ENCODE measurements around the gene KPNA3.
"Not testable (repeated sequence)": the region's sequence is repeated elsewhere in the genome, so short reads cannot be mapped to it uniquely, and the experiment has no call there.

Gene KPNA3

GRCh38 chr13:49740870-49741269, 51.6 kb downstream of the KPNA3 start:
- no peak for DNase-seq

DNA sequence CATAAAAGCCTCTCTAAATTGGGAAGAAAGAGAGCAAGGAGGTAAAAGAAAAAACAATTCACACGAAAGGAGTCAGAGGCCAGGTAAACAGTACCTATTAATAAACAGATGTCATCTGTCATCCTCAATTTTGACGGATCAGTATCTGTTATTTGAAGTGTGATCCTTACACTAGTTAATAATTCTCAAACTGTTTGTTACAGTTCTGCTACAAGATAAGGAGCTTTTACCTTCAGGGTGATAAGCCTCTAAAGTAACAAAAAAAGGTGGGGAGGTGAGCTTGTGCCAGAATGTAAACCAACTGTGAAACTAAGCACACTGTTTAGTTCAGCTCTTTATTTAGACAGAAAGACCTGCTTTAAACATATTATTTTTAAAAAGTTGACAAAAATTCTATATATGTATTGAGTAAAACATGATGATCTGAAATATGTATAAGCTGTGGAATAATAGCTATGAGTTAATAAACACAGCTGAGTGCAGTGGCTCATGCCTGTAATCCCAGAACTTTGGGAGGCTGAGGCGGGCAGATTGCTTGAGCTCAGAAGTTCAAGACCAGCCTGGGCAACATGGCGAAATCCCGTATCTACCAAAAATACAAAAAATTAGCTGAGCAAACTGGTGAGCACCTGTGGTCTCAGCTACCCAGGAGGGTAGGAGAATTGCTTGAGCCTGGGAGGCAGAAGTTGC, 52.8 kb downstream of the KPNA3 start:
- DNase-seq = no peak

DNA sequence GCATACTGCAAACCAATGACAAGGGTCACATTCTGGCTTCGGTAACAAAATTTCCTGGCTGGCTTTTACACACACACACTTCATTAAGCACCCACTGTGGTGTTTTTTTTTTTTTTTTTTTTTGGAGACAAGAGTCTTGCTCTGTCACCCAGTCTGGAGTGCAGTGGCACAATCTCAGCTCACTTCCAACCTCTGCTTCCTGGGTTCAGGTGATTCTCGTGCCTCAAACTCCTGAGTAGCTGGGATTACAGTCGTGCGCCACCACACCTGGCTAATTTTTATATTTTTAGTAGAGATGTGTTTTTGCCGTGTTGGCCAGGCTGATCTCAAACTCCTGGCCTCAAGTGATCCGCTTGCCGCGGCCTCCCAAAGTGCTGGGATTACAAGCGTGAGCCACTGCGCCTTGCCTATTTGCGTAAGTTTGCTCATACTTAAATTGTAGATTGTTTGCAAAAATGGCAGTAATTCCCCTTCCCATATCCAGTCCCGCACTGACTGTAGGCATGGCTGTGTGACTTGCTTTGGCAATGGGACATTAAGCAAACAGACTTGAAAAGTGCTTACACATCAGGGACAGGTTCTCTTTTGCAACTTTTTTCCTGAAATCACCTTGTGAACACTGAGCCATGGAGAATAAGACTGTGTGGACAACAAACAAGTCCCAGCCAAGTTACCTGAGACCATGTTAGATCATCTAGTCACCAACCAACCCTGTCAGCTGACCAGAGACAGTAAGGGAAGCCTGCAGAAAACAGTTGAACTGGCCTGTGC, 59.1 kb downstream of the KPNA3 start:
- no peak for DNase-seq

DNA sequence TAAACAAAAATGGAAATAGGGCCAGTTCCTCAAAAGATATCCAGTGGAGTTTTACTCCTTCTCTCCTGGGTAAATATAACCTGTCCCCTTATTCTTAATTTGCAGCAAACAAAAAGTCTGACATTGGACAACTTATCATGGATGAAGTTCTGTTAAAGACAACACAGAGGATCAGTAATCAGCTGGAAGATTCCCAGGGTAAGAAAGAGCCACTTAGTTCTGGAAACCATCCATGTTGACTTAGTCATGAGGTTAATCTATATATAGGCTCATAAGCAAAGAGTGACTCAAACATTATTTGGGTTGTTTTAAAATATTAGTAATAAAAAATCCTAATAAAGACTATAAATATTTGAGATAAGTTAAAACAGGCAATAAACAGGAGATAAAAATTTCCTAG, 60.7 kb downstream of the KPNA3 start:
- no peak for DNase-seq

DNA sequence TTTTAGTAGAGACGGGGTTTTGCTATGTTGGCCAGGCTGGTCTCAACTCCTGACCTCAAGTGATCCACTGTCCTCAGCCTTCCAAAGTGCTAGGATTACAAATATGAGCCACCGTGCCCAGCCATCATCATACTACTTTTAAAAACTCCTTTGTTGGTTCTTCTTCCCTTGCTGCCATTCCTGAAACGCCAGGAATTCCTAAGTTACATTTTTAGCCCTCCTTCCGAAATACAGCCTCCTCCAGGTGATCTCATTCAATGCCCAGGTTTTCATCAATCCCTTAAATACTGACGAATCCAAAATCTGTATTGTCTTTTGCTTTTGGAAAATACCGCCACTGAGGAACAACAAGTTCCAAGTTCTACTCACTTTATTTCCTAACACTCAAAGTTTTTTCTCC, 75.9 kb downstream of the KPNA3 start:
- no peak for DNase-seq

DNA sequence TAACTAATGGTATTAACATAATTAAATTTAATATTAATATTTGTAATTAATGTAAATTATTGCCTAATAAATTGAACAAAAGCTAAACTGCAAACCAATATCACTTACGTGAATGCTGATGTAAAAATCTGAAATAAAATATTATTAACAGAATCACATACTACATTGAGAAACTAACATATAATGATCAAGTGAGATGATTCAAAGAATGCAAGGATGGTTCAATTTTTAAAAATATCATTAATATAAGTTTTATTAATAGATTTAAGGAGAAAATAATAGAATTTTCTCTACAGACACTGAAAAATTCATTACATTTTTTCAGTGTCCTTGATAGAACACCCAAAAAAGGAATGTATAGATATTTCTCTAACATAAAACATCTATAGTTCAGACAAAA, 77.7 kb downstream of the KPNA3 start:
- no peak for DNase-seq

GRCh38 chr13:49711218-49711863, 81.1 kb downstream of the KPNA3 start:
- no peak for DNase-seq

DNA sequence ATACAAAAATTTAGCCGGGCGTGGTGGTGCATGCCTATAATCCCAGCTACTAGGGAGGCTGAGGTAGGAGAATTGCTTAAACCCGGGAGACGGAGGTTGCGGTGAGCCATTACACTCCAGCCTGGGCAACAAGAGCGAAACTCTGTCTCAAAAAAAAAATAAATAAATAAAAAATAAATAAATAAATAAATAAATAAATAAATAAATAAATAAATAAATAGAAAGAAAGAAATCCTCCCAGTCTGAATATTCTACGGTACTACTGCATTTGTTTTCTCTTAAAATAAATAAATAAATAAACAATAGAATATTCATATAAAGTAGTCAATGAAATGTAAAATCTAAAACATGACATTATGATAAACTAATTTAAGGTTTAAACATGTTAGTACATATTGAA, 88.2 kb downstream of the KPNA3 start:
- not testable (repeated sequence) for DNase-seq

DNA sequence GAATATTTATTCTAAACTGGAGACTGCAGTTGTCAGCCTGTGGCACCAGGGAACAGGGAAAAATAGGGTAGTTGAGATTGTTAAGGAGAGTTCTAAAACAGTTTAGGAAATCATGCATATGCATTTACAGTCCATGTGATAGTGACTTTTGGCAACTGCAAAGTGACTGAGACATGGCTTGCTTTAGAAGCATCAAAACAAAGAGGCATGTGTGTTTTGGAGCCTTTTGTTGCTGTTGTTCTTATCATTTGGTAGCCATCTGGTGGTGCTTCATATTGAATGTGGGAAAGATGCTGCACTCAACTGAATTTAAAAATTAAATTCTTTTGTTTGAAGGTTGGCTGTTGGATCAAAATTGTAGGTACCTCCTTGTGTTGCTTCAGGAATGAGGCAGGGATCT, 91.0 kb downstream of the KPNA3 start:
- no peak for DNase-seq

GRCh38 chr13:49697468-49697867, 95.0 kb downstream of the KPNA3 start:
- no peak for DNase-seq

DNA sequence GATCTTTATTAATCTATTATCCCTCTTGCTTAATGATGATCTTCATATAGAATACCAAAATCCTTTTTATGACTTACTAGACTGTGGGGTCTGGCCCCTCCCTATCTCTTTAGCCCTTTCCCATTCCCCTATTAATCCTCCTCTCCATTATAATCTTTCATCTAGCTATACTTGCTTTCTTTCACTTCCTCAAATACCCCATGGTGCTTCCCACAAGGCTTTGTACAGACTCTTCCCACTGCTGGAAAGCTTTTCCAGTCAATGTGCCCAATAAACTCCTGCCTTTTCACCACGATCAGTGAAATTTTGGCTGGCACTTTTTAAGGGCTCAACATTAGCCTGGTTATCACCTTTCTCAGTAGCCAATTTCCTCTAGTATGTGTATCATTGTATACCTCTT, 98.0 kb downstream of the KPNA3 start:
- no peak for DNase-seq

- DNase-seq = no peak
Measured at GRCh38 chr13:49693877-49694276, 98.6 kb downstream of the KPNA3 start.

GRCh38 chr13:49693191-49693733, 99.2 kb downstream of the KPNA3 start:
- no peak for DNase-seq

DNA sequence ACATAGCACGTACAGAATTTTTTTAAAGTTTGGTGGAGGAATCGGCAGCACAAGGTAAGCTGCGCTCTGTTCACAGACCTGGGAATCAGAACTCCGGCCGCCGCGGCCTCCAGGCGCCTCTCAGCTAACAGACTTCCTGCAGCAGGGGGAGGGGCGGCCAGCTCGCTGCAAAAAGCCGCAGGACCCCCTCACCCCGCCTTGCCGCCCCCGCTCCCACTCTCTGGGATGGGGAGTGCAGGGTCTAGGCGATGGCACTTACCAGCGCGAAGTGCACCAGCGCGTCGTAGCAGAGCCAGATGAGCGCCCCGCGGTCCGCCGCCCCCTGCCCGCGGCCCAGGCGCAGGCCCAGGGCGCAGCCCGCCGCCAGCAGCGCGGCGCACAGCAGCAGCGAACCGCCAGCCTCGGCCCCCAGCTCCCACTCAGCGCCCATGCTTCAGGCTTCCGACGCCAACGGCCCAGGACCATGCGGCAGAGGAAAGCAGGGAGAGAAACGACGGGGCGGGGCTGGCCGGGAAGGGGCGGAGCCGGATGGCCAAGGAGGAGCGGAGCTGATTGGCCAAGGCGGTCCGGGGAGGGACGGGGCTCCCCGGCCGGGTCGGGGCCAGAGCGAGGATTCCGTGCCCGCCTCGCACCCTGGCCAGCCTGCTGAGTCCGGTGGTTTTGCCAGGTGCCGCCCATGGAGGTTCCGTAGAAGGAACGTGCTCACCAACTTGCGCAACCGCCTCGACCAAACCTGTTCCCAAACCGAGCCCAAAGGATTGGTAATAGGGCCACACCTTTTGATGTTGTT, 101.3 kb downstream of the KPNA3 start, which contains the start of gene EBPL:
Gene EBPL (minus strand): TSS at position 492 of the 790 bp plus-strand sequence. CDS start 62 bp downstream, at position 430.
- DNase-seq = peak; percentile 88

DNA sequence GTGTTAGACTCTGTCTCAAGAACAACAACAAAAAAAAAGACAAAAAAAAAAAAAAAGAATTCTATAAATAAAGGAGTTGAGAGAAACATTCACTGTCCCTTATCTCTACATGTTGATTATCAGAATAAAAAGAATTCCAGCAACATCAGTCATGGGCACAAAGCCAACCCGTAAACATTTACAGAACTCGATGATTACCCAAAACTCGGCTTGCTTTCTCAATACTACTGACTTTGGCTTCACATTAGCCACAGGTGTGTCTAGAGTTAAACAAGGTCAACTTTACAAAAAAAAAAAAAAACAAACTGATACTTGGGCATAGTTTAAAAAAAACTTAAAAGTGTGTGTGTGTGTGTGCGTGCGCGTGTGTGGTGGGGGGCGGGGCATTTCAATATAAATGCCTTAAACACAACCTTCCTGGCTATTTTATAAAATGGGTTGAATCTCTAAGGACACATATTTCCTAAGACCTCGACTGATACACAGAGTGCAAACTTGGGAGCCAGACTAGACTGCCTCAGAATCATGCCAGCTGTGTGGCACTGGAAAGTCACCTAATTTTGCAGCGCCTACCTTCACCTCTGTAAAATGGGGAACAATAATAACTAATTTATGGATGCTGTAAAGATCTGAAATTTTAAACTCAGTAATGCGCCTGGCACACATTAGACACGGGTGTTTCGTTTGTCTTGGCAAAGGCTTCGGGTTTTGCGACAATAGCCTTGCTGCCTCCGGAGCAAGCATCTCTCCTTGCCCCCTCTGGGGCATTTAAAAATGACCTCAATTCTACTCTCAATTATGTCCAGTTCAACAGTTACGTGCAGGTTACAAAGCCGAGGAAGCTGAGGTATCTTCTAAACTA, 102.1 kb downstream of the KPNA3 start:
- no peak for DNase-seq

DNA sequence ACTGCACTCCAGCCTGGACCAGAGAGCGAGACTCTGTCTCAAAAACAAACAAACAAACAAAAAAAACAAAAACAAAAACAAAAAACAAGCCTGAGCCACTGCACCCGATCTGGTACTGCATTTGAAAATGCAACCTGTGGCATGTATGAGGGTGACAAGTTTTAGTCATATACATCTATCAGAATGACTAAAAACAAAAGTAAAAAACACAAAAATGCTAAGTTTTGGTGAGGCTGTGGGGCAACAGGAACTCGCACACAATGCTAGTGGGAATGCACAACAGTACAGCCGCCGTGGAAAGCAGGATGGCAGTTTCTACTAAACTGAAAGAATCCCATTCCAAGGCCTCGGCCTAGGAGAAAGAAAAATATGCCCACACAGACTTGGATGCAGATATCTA, 109.0 kb downstream of the KPNA3 start:
- DNase-seq = no peak

GRCh38 chr13:49681842-49682435, 110.5 kb downstream of the KPNA3 start:
- DNase-seq = no peak

DNA sequence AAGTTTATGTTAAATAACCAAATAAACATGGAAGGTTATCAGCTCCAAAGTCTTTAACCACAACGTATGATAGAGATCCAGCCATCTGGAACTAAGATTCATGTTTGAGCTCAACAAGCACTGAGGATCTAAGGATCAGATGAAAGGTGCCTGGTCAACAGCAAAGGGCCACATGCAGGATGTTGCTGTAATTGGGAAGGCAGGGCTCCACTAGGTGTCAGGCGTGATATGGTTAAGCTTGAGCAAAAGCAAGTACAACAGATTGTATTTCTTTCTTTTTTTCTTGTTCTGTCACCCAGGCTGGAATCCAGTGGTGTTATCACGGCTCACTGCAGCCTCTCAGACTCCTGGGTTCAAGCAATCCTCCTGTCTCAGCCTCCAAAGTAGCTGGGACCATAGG, 113.2 kb downstream of the KPNA3 start:
- DNase-seq = peak; percentile 7

- DNase-seq = no peak
Measured at GRCh38 chr13:49678191-49678914, 114.1 kb downstream of the KPNA3 start.

DNA sequence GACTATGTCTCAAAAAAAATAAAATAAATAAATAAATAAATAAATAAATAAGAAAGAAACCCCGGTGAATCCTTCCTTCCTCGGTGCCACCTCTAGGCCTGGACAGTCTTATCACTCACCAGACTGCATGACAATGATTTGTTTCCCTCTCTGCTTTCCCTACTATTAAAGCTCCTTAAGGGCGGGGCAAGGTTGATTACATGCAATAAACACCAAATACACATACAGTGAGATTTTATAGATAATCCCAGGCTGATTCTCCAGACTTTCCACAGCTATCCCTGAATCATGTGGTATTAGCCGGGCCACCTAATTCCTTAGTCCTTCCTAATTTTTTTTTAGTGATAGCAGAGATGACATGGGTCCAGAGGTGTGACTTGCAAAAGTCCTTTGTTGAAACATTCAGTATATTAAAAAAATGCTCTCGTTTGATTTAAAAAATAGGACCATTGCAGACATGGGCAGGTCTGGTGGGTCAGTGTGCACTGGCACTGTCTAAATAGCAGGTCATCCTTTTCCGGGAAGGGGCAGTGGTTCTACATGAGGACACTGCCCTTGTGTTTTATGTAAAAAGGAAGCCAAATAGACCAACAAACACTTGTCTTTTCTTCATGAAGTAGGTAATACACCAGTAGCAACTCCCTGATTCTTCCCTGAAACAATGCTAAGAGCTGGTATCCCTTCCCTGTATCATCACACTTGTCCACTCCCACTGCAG, 115.7 kb downstream of the KPNA3 start:
- DNase-seq = no peak
